Fibroblast of peridontal ligament (primary cell): Measurements from ENCODE around the gene RABGGTB.
"Not testable (repeated sequence)": the region's sequence is repeated elsewhere in the genome, so short reads cannot be mapped to it uniquely, and the experiment has no call there.

Experiments used
- DNase-seq: peaks from one replicate; pipeline ENCODE4 v3.0.0-alpha.2; 2010; ENCODE audit errors: extremely low read depth

The RABGGTB gene

GRCh38 chr1:75785983-75786853 lies at the start of gene RABGGTB:
Gene RABGGTB, plus strand, starts transcription at chr1:75786256. Its CDS starts 16 bp downstream, at chr1:75786272.
- DNase-seq = peak; percentile 96

- no peak for DNase-seq
Measured at GRCh38 chr1:75742047-75742625, 43.9 kb upstream of the RABGGTB start.

- DNase-seq = no peak
Measured at GRCh38 chr1:75745276-75745675, 40.8 kb upstream of the RABGGTB start.

GRCh38 chr1:75757210-75757609 lies 28.8 kb upstream of the RABGGTB start:
- not testable (repeated sequence) for DNase-seq

- DNase-seq = not testable (repeated sequence)
Measured at GRCh38 chr1:75758543-75758942, 27.5 kb upstream of the RABGGTB start.

- DNase-seq = no peak
Measured at GRCh38 chr1:75764057-75764655, 21.9 kb upstream of the RABGGTB start.

- peak; percentile 85 for DNase-seq
Measured at GRCh38 chr1:75765697-75766355, 20.2 kb upstream of the RABGGTB start.

DNA sequence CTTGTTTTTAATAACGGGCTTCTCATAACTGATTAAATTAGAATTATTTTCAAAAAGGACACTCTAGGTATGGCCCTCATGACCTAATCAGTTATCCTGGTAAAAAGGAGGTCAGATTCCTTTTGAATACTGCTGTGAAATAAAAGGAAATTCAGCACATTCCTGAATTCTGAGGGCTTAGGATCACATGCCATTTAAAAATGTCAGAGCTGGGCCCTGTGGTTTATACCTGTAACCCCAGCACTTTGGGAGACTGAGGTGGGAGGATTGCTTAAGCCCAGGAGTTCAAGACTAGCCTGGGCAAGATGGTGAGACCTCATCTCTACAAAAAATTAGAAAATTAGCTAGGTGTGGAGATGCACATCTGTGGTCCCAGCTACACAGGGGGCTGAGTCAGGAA lies 18.0 kb upstream of the RABGGTB start:
- DNase-seq = no peak

DNA sequence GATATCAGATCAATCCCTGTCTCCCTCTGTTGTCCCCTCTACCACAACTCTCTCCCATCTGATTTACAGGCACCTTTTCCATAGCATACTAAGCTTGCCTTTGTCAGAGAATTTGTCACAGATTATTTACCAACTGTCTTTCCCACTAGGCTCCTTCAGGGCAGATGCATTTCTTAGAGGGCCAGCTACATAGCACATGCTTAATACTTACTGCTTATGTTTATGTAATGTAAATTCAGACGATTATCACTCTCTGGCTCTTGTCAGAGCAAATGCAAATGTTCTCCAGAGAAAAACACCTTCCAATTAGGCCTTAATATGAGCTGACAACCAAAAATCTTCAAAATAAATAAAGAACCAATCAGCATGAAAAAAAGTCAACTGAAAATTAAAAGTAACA lies 15.3 kb upstream of the RABGGTB start:
- no peak for DNase-seq

- no peak for DNase-seq
Measured at GRCh38 chr1:75771978-75772377, 14.1 kb upstream of the RABGGTB start.

GRCh38 chr1:75777812-75778211 lies 8.2 kb upstream of the RABGGTB start:
- not testable (repeated sequence) for DNase-seq

GRCh38 chr1:75778694-75779093 lies 7.4 kb upstream of the RABGGTB start:
- DNase-seq = not testable (repeated sequence)

- not testable (repeated sequence) for DNase-seq
Measured at GRCh38 chr1:75780183-75780582, 5.9 kb upstream of the RABGGTB start.

- not testable (repeated sequence) for DNase-seq
Measured at GRCh38 chr1:75783920-75784319, 2.1 kb upstream of the RABGGTB start.

GRCh38 chr1:75785320-75785982 lies 605 bp upstream of the RABGGTB start:
- no peak for DNase-seq

DNA sequence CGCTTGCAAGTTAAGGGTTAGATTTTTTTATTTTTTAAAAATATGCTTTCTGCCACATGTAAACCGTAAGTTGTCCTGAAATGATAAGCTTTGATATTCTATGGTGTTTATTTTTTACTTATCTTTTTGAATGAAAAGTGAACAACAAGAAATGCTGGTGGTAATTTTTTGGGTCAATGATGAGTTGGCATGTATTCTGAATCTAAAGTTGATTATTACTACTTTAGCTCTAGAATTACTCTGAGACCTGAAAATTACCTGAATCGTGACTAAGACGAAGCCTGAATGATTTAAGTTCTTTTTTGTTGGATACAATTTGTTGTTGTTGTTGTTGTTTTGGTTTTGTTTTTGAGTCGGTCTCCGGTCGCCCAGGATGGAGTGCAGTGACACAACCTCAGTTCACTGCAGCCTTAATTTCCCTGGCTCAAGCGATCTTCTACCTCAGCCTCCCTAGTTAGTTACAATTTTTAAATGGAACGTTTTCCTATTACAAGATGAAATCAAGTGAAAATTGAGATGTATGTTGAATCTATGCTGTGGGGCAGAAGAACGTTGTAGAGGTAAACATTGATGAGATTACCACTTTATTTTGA lies 941 bp downstream of the RABGGTB start:
- no peak for DNase-seq

GRCh38 chr1:75787524-75787923 lies 1.5 kb downstream of the RABGGTB start:
- no peak for DNase-seq

GRCh38 chr1:75789988-75790387 lies 3.9 kb downstream of the RABGGTB start:
- no peak for DNase-seq

DNA sequence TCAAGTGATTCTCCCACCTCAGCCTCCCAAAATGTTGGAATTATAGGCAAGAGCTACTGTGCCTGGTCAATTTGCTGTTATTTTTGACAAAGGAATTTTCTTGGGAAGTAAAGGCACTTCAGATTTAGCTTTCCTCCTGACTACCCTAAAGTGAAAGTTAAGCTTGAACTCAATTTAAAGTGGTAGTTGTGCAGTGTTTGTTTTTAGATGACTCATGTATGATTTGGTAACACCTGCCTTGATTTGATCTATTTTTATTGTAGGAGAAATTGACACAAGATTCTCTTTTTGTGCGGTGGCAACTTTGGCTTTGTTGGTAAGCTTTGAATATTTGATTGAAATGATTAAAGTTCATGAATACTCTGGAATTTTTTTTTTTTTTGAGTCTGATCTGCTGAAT lies 5.0 kb downstream of the RABGGTB start:
- peak; percentile 52 for DNase-seq

GRCh38 chr1:75792091-75792490 lies 6.0 kb downstream of the RABGGTB start:
- DNase-seq = no peak

- no peak for DNase-seq
Measured at GRCh38 chr1:75794382-75794781, 8.3 kb downstream of the RABGGTB start.
